Suprapubic skin (tissue), 3 donors: ENCODE data around the gene CYP19A1.

ENCODE experiments used
- POLR2A ChIP-seq, 2 donors: fragments of 450-650 bp; IDR thresholded peaks; one replicate each; pipeline ENCODE4 v1.6.1; 2017; ENCODE audit warnings: antibody characterized with exemption in 2 of 2, mild to moderate bottlenecking in 2 of 2, moderate library complexity in 2 of 2
- TF ChIP-seq, protein P1 (sequence below), 2 donors: fragments of 200-600 bp in 1 of 2; fragments of 450-650 bp in 1 of 2; sonication (generic) in 1 of 2; IDR thresholded peaks; one replicate each; pipeline ENCODE4 v1.5.1; 2016 to 2019; ENCODE audit warnings: antibody characterized with exemption in 2 of 2, mild to moderate bottlenecking in 1 of 2, moderate library complexity in 1 of 2

DNA sequence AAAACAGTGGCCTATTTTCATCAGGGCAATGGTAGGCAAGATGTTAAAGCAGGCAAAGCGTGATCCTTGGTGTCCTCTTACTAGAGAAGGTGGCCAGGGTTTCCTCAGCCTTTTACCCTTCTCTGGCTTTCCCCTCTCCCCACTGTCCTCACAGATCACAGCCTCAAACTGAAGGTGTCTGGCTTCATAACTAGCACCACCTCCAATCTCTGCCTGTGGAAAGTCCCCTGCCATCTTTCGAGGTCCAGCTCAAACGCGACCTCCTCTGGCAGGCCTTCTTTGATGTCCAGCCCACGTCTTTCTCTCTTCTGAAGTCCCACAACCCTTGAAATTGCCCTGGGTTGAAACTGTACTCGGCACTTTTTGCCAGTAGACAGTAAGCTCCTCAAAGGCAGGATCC, 35.9 kb downstream of the CYP19A1 start:
- TF ChIP-seq, protein P1, sequence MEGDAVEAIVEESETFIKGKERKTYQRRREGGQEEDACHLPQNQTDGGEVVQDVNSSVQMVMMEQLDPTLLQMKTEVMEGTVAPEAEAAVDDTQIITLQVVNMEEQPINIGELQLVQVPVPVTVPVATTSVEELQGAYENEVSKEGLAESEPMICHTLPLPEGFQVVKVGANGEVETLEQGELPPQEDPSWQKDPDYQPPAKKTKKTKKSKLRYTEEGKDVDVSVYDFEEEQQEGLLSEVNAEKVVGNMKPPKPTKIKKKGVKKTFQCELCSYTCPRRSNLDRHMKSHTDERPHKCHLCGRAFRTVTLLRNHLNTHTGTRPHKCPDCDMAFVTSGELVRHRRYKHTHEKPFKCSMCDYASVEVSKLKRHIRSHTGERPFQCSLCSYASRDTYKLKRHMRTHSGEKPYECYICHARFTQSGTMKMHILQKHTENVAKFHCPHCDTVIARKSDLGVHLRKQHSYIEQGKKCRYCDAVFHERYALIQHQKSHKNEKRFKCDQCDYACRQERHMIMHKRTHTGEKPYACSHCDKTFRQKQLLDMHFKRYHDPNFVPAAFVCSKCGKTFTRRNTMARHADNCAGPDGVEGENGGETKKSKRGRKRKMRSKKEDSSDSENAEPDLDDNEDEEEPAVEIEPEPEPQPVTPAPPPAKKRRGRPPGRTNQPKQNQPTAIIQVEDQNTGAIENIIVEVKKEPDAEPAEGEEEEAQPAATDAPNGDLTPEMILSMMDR (IDR thresholded peaks at IDR 0.05): no peak
- TF ChIP-seq POLR2A (IDR thresholded peaks at IDR 0.05): no peak
